ENCODE data around the gene FBXL15.
"Not testable (repeated sequence)": the region's sequence is repeated elsewhere in the genome, so short reads cannot be mapped to it uniquely, and the experiment has no call there.

FBXL15 gene

GRCh38 chr10:102431452-102432124 is 11.0 kb downstream of the FBXL15 start:
- no peak for DNase-seq

GRCh38 chr10:102432162-102432950 is 11.7 kb downstream of the FBXL15 start, which contains the start of gene CUEDC2:
TSS of gene CUEDC2 (minus strand) at chr10:102432574. CDS start at chr10:102425188, 7,386 bp downstream.
- peak; percentile 97 for DNase-seq

- DNase-seq = no peak
These were observed 13.0 kb downstream of the FBXL15 start for GRCh38 chr10:102433619-102434046.

GRCh38 chr10:102434394-102435132 is 13.9 kb downstream of the FBXL15 start:
- DNase-seq = no peak

GRCh38 chr10:102435133-102435497 is 14.5 kb downstream of the FBXL15 start:
- no peak for DNase-seq

- peak; percentile 77 for DNase-seq
These were observed 15.0 kb downstream of the FBXL15 start for GRCh38 chr10:102435529-102436233.

GRCh38 chr10:102436312-102436711 is 15.7 kb downstream of the FBXL15 start:
- no peak for DNase-seq

GRCh38 chr10:102437515-102437914 is 16.9 kb downstream of the FBXL15 start:
- DNase-seq = no peak

GRCh38 chr10:102438374-102438773 is 17.7 kb downstream of the FBXL15 start:
- no peak for DNase-seq

- DNase-seq = no peak
These were observed 24.2 kb downstream of the FBXL15 start for GRCh38 chr10:102444851-102445250.

- peak; percentile 94 for DNase-seq
These were observed 28.9 kb downstream of the FBXL15 start for GRCh38 chr10:102449321-102450123.

- no peak for DNase-seq
These were observed 29.4 kb downstream of the FBXL15 start for GRCh38 chr10:102450124-102450373.

- peak; percentile 94 for DNase-seq
These were observed 29.9 kb downstream of the FBXL15 start for GRCh38 chr10:102450374-102451104.

- DNase-seq = no peak
These were observed 30.7 kb downstream of the FBXL15 start, which contains the start of gene C10orf95 for GRCh38 chr10:102451105-102451969. TSS of gene C10orf95 (minus strand) at chr10:102451543. CDS start at chr10:102451093, 450 bp downstream.

- peak; percentile 86 for DNase-seq
These were observed 32.2 kb downstream of the FBXL15 start for GRCh38 chr10:102452672-102453340.

- no peak for DNase-seq
These were observed 32.9 kb downstream of the FBXL15 start for GRCh38 chr10:102453502-102453901.

- DNase-seq = not testable (repeated sequence)
These were observed 34.2 kb downstream of the FBXL15 start for GRCh38 chr10:102454662-102455487.

- no peak for DNase-seq
These were observed 35.3 kb downstream of the FBXL15 start for GRCh38 chr10:102455893-102456471.
